Mucosa of gallbladder (tissue), 1 donor: ENCODE results near the gene OR10W1. TPM values are rescaled to one million over a fixed set of nuclear protein-coding genes. Genes with fewer than 3 reads are reported as not detected.

Experiments used
- DNase-seq: peaks from one replicate; pipeline ENCODE4 v3.0.0-alpha.2; 2020; ENCODE audit warnings: low spot score
- total RNA-seq: library from RNA; stranded (reverse); gene quantifications from one replicate; pipeline ENCODE4 v1.2.1, GENCODE V29; 2021
- donor health status: DM: no; HTN: no; CAD: no.

Gene OR10W1, protein sequence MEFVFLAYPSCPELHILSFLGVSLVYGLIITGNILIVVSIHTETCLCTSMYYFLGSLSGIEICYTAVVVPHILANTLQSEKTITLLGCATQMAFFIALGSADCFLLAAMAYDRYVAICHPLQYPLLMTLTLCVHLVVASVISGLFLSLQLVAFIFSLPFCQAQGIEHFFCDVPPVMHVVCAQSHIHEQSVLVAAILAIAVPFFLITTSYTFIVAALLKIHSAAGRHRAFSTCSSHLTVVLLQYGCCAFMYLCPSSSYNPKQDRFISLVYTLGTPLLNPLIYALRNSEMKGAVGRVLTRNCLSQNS
- total RNA-seq: not detected

DNA sequence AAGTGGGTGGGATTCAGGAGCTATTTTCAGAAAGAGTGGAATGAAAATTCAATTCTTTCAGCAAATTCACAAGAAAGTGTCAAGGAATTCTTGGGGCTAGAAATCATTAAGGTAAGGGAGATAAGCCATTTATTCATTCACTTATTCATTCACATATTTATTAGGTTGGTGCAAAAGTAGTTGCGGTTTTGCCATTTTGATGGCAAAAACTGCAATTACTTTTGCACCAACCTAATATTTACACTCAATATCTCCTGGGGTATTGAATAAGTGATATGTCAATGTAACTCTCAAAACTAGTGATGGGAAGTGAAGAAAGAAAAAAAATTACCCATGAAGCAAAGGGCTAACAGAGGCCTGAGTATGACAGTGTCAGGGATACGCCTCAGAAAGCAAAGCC lies at the start of gene OR10W1:
TSS of gene OR10W1 (minus strand) at position 119 of the 400 bp plus-strand sequence. CDS start 402 bp downstream, outside the sequence.
- DNase-seq: no peak

DNA sequence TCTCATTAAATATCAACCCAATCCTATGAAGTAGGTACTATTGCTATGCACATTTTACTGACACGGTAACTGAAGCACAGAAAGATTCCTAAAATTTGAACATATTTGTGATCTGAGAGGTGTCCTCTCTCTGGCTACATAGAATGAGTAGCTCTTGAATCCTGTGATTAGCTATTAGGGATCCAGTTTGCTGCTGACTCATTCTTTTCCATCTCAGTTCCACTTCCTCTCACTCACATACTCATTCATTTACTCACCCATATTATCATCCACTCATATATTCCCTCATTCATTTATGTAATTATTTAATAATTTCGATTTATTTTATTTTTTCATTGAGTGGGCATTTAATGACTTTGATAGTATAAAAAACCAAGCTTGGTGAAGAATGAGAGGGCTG lies 48.1 kb upstream of the OR10W1 start:
- DNase-seq: no peak

DNA sequence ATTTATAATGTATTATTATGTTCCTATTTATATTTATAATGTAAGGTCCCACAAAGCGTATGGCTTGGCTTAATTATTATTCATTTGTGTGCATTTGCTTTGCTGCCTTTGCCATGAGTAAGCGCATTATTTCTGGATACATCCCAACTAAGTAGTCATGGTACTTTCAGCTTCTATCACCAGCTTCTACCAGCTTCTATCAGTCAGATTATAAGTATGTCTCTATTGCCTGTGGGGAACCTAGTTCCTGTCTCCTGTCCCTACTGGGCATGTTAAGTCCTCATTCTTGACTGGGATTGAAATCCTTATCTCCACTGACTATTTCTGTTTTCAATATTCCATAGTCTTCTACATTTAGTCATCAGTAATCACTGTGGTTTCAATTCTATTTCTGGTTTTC lies 33.5 kb upstream of the OR10W1 start:
- DNase-seq: no peak

DNA sequence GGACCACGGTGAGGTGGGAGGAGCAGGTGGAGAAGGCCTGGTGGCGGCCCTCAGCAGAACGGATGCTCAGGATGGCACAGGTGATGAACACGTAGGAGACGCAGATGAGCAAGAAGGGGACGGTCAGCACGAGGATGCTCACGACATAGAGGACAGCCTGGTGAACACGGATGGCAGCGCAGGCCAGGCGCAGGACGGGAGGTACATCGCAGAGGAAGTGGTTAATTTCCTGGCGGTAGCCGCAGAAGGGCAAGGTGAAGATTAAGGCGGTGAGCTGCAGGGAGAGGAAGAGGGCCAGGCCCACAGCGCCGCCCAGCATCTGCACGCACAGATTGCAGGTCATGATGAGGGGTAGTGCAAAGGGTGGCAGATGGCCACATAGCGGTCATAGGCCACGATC lies 24.0 kb upstream of the OR10W1 start:
- DNase-seq: no peak

DNA sequence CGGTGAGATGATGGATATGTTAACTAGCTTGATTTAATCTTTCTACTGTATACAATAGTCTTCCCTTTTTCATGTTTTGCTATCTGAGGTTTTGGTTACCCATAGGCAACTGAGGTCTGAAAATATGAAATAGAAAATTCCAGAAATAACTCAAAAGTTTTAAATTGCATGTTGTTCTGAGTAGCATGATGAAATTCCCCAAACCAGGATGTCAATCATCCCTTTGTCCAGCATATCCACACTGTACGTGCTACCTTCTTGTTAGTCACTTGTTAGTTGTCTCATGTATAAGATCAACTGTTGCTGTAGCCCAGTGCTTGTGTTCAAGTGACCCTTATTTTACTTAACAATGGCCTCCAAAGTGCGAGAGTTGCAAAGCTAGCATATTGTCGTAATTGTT lies 21.2 kb upstream of the OR10W1 start:
- DNase-seq: no peak

DNA sequence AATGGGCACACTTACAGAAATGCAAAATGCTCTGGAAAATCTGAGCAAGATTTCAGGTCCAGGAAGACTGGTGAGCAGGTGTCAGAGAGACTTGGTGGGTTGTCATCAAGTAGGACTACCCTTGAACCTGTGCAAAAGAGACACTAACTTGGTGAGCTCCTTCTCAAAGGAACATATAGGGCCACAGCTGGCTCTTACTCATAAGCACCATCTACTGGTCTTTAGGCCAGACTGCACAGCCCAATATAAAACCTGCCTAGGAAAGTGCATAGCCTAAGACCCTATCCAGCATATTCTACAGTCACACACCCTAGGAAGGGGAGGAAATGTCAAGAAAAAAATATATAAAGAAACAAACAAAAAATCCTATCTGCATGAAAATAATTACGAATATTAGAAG lies 18.2 kb upstream of the OR10W1 start:
- DNase-seq: no peak

DNA sequence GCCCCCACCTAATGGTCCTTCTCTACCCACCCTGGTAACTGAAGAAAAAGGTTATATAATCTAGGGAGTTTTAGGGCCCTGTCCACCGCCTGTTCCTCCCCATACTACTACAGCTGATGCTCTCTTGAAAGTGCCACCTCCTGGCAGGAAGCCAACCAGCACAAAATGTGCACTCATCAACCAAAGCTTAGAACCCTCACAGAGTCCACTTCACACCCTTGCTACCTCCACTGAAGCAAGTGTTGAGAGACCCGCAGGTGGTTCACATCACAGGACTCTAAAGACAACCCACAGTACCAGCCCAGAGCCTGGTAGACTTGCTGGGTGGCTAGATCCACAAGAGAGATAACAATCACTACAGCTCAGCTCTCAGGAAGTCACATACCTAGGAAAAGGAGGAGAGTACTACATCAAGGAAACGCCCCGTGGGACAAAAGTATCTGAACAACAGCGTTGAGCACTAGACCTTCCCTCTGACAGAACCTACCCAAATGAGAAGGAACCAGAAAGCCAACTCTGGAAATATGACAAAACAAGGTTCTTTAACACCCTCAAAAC lies 17.5 kb upstream of the OR10W1 start:
- no peak for DNase-seq

DNA sequence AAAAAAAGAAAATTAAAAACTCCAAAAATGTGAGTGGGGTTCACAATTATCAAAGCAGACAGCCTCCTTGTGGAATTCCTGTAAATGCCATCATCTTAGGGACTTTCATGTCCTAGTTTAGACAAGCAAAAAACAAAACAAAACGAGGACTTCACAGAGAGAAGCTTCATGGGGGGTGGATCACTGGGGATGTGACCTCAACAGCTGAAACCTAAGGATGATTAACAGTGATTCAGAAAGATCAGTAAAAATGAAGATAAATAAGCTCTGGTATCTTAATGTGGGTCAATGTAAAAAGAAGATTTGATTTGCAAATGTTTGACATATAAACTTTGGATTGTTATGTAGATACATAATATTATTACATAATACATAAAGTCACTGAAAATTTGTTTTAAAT lies 8.1 kb upstream of the OR10W1 start:
- no peak for DNase-seq

DNA sequence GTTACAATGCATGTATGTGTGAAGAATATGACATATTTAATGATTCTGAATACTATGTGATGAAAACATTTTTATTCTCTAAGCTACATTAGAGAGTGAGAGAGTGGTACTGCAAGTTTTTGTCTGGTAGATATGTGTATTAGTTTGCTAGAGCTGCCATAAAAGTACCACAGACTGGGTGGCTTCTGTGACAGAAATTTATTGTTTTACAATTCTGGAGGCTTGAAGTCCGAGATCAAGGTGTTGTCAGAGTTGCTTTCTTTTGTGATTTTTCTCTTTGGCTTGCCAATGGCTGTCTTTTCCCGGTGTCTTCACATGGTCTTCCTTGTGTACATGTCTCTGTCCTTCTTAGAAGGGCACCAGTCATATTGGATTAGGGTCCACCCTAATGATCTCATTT lies 6.9 kb upstream of the OR10W1 start:
- no peak for DNase-seq

DNA sequence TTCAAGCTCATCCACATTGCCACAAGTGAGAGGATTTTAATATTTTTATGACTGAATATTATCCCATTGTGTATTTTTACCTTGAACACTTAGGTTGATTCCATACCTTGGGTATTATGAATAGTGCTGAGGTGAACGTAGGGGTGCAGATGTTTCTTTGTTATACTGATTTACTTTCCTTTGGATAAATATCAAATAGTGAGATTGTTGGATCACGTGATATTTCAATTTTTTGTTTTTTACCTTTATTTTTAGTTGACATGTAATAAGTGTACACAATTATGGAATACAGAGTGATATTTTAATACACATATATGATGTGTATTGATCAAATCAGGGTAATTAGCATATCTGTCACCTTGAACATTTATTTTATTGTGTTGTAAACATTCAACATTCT lies 8.1 kb downstream of the OR10W1 start:
- DNase-seq: no peak

DNA sequence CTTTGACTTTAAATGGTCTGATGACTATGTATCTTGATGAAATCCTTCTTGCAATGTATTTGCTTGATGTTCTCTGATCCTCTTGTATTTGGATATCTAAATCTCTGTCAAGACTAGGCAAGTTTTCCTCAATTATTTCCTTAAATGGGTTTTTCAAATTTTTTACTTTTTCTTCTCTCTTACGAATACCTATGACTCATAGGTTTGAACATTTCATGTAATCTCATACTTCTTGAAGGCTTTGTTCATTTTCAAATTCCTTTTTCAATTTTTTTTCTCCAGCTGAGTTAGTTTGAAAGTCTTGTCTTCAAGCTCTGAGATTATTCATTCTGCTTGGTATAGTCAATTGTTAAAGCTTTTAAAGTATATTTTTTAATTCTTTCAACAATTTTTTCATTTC lies 13.1 kb downstream of the OR10W1 start:
- no peak for DNase-seq

DNA sequence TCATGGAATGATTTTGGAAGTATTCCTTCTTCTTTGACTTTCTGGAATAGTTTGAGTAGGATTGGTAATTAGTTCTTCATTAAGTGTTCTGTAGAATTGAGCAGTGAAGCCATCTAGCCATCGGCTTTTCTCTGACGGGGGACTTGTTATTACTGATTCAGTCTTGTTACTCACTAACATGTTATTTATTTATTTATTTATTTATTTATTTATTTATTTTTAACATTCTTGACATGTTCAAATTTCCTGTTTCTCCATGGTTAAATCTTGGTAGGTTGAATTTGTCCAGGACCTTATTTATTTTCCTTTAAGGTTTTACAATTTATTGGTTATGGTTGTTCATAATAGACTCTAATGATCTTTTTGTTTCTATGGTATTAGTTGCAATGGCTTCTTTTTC lies 24.1 kb downstream of the OR10W1 start:
- DNase-seq: no peak

DNA sequence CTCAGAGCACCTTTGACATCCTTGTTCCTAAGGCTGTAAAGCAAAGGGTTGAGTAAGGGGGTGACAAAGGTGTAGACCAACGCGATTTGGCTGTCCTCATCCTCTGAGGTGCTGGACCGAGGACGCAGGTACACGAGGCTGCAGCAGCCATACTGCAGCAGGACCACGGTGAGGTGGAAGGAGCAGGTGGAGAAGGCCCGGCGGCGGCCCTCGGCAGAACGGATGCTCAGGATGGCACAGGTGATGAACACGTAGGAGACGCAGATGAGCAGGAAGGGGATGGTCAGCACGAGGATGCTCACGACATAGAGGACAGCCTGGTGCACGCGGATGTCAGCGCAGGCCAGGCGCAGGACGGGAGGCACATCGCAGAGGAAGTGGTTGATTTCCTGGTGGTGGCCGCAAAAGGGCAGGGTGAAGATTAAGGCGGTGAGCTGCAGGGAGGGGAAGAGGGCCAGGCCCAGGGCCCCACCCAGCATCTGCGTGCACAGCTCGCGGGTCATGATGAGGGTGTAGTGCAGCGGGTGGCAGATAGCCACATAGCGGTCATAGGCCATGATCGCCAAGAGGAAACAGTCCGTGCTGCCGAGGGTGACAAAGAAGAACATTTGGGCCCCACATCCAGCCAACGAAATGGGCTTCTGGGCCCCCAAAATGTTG lies 40.0 kb downstream of the OR10W1 start:
- DNase-seq: no peak

DNA sequence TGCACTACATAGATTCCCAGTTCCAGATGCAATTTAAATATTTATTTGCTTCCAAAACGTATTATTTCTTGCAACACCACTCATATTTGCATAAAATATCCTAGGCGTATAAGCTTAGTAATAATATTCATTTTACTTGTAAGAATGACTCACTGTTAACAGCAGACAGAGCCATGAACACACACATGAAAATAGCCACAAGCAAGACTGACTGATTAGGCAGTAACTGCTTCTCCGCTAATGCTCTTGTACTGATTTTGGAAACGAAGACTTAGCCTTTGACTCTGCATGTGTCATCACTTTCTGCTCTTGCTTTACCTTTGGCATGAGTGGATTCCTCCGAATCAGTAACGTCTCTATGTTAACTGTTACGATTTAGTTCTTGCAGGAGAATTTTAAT lies 45.3 kb downstream of the OR10W1 start:
- no peak for DNase-seq

Other genes starting within 250 kb of the OR10W1 start
- gene OR9Q1, start 244.4 kb downstream of the OR10W1 start, total RNA-seq: not detected
- not detected for gene OR6Q1, start 237.3 kb downstream of the OR10W1 start, total RNA-seq
- gene OR9I1, start 142.7 kb downstream of the OR10W1 start, total RNA-seq: not detected
- not detected for gene OR9Q2, start 79.2 kb downstream of the OR10W1 start, total RNA-seq
- gene OR1S2, start 64.1 kb downstream of the OR10W1 start, total RNA-seq: not detected
- gene OR1S1, start 55.5 kb downstream of the OR10W1 start, total RNA-seq: not detected
- not detected for gene OR10Q1, start 39.3 kb downstream of the OR10W1 start, total RNA-seq
- not detected for gene OR5B17, start 90.8 kb upstream of the OR10W1 start, total RNA-seq
- gene OR5B3, start 138.6 kb upstream of the OR10W1 start, total RNA-seq: not detected
- not detected for gene OR5B2, start 159.9 kb upstream of the OR10W1 start, total RNA-seq
- gene OR5B12, start 174.0 kb upstream of the OR10W1 start, total RNA-seq: not detected
- not detected for gene OR5B21, start 239.8 kb upstream of the OR10W1 start, total RNA-seq